ENCODE measurements around the gene LCAT.
A peak's percentile ranks its signal among the peaks of the same experiment; 100 is the strongest.
"Not testable (repeated sequence)": the region's sequence is repeated elsewhere in the genome, so short reads cannot be mapped to it uniquely, and the experiment has no call there.

The LCAT gene

DNA sequence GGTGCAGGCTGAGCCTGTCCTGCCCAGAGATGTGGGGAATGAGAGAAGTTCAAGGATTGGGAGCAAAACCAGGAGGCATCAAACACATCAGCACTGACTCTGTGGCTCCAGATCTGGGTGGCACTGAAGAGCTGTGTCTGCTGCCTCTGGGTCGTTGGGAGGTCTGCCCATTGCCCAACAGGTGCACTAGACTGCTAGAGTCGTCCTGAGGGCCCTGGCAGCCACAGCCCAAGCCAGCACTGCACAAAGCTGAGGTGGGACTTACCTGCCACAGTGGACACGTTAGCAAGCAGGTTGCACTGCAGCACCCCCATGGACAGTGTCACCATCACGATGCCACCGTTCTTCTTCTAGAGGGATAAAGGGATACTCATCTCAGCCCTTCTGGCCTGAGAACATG lies 33.1 kb upstream of the LCAT start:
- TF ChIP-seq, protein P1, sequence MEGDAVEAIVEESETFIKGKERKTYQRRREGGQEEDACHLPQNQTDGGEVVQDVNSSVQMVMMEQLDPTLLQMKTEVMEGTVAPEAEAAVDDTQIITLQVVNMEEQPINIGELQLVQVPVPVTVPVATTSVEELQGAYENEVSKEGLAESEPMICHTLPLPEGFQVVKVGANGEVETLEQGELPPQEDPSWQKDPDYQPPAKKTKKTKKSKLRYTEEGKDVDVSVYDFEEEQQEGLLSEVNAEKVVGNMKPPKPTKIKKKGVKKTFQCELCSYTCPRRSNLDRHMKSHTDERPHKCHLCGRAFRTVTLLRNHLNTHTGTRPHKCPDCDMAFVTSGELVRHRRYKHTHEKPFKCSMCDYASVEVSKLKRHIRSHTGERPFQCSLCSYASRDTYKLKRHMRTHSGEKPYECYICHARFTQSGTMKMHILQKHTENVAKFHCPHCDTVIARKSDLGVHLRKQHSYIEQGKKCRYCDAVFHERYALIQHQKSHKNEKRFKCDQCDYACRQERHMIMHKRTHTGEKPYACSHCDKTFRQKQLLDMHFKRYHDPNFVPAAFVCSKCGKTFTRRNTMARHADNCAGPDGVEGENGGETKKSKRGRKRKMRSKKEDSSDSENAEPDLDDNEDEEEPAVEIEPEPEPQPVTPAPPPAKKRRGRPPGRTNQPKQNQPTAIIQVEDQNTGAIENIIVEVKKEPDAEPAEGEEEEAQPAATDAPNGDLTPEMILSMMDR (IDR thresholded peaks at IDR 0.05; ENCODE audit: extremely low read depth, insufficient read depth, missing control alignments): no peak
- DNase-seq (ENCODE audit: low spot score): no peak
- in situ Hi-C loops (cut with MboI; ENCODE audit: low pct_unique_long_range_greater_than_20kb, low sequenced_read_pairs, unreplicated experiment): no loop called here

DNA sequence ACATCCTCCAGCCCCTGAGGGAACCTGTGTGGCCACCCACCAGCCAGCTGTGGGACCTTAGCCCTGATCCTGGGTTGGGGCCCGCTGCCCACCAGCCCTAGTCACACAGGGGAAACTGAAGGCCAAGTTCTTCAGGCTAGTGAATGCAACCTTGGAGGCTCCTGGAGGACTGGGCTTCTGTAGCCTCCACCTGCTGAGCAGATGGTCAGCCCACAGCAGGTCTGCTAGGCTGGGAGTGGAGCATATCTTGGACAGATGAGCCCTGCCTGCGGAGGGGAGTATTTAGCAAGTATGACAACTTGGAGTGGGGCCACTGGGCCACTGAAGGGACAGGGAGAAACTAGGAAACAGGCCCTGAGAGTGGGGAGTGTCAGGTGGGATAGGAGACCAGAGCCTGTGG lies 32.3 kb upstream of the LCAT start:
- TF ChIP-seq, protein P1 (IDR thresholded peaks at IDR 0.05; ENCODE audit: extremely low read depth, insufficient read depth, missing control alignments): no peak
- in situ Hi-C loops (cut with MboI; ENCODE audit: low pct_unique_long_range_greater_than_20kb, low sequenced_read_pairs, unreplicated experiment): no loop called here
- no peak for DNase-seq (ENCODE audit: low spot score)

DNA sequence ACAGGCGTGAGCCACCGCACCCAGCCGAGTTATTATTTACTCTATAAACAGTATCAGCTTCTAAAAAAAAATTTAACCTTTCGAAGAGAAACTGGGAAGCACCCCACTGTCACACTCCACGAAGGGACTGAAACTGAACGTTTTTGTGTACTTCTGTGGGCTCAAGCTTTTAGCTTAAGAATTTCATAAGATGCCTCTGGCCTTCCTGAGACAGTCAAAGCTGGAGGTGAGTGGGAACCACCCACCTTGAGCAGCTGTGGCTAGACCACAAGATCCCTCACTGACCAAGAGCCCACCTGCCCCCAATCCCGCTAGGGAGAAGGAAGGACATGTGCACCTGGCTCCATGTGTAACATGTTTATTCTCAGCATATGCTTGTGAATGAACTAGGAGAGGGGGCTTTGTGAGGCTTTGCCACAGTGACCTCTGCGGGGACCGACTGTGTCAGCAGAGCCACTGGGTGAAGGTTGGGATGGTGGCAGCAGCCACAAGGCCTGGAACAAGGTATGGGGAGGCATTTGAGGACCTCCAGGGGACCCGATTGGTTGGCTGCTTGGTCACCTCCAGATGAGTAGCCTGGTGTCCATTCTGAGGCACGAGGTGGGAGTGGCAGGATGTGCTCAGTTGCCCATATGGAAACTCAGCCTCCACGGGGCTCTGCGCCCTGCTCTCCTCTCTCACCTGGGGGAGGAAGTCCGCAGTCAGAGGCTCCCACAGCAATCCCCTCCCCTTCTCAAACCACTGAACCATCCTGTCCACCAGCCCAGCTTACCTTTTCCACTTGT lies 31.6 kb upstream of the LCAT start:
- TF ChIP-seq, protein P1 (IDR thresholded peaks at IDR 0.05; ENCODE audit: extremely low read depth, insufficient read depth, missing control alignments): no peak
- in situ Hi-C loops (cut with MboI; ENCODE audit: low pct_unique_long_range_greater_than_20kb, low sequenced_read_pairs, unreplicated experiment): no loop called here
- DNase-seq (ENCODE audit: low spot score): no peak

DNA sequence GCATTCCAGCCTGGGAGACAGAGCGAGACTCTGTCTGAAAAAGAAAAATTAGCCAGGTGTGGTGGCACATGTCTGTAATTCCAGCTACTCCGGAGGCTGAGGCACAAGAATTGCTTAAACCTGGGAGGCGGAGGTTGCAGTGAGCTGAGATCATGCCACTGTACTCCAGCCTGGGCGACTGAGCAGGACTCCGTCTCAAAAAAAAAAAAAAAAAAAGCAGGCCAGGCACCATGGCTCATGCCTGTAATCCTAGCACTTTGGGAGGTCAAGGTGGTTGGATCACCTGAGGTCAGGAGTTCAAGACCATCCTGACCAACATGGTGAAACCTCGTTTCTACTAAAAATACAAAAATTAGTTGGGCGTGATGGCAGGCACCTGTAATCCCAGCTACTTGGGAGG lies 28.4 kb upstream of the LCAT start:
- in situ Hi-C loops (cut with MboI; ENCODE audit: low pct_unique_long_range_greater_than_20kb, low sequenced_read_pairs, unreplicated experiment); DNase-seq (ENCODE audit: low spot score): not testable (repeated sequence)

DNA sequence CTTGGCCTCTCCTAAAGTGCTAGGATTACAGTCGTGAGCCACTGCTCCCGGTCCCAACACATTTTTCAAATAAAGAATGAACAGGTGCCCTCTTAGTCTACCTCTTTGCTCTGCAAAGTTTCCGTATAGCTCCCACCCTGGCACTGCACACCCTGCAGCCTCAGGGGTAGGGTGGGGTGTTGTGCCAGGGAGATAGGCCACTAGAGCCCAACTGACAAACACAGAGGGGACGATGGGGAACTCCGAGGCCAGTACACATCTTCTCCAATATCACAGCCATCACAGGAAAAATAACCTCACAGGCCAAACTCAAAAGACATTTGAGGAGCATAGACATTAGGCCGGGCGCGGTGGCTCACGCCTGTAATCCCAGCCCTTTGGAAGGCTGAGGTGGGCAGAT lies 27.2 kb upstream of the LCAT start:
- DNase-seq (ENCODE audit: low spot score): no peak
- TF ChIP-seq, protein P1 (IDR thresholded peaks at IDR 0.05; ENCODE audit: extremely low read depth, insufficient read depth, missing control alignments): no peak
- in situ Hi-C loops (cut with MboI; ENCODE audit: low pct_unique_long_range_greater_than_20kb, low sequenced_read_pairs, unreplicated experiment): no loop called here

DNA sequence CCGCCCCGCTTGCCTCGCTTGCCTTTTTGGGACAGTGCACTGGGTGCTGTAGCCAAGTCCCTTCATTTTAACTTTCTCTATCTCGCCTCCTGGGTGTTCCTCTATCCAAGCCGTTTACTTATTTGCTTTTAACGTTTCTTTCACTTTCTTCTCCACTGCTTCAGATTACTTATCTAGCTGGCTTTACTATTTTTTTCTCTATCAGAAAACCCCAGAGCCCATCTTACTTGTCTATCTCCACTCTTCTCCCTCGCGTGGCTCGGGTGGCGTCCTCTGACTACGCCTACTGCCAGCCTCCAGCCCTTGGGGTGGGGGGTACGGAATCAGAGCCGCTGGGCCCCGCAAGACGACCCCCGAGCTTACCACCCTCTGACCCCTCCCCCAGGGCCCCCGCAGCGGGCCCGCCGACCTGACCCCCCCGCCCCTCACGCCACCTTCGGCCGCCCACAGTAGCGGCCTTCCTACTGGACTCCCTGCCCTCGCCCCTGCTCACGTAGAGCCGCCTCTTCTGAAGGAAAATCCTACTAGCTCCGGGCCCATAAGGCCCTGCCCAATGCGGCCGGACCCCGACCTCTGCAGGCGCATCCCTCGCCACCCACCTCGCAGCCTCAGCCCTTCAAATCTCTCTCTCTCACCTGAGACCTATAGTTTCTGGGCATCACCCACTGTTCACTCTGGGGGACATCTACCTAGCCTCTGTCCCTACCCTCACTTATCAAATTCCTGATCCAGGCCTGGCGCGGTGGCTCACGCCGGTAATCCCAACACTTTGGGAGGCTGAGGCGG lies 25.5 kb upstream of the LCAT start:
- in situ Hi-C loops (cut with MboI; ENCODE audit: low pct_unique_long_range_greater_than_20kb, low sequenced_read_pairs, unreplicated experiment): no loop called here
- TF ChIP-seq, protein P1 (IDR thresholded peaks at IDR 0.05; ENCODE audit: extremely low read depth, insufficient read depth, missing control alignments): no peak
- peak; percentile 69 for DNase-seq (ENCODE audit: low spot score)
